ENCODE measurements around the gene DISP3. TPM values are rescaled to one million over a fixed set of nuclear protein-coding genes. Genes with fewer than 3 reads are reported as not detected.

The DISP3 gene, protein sequence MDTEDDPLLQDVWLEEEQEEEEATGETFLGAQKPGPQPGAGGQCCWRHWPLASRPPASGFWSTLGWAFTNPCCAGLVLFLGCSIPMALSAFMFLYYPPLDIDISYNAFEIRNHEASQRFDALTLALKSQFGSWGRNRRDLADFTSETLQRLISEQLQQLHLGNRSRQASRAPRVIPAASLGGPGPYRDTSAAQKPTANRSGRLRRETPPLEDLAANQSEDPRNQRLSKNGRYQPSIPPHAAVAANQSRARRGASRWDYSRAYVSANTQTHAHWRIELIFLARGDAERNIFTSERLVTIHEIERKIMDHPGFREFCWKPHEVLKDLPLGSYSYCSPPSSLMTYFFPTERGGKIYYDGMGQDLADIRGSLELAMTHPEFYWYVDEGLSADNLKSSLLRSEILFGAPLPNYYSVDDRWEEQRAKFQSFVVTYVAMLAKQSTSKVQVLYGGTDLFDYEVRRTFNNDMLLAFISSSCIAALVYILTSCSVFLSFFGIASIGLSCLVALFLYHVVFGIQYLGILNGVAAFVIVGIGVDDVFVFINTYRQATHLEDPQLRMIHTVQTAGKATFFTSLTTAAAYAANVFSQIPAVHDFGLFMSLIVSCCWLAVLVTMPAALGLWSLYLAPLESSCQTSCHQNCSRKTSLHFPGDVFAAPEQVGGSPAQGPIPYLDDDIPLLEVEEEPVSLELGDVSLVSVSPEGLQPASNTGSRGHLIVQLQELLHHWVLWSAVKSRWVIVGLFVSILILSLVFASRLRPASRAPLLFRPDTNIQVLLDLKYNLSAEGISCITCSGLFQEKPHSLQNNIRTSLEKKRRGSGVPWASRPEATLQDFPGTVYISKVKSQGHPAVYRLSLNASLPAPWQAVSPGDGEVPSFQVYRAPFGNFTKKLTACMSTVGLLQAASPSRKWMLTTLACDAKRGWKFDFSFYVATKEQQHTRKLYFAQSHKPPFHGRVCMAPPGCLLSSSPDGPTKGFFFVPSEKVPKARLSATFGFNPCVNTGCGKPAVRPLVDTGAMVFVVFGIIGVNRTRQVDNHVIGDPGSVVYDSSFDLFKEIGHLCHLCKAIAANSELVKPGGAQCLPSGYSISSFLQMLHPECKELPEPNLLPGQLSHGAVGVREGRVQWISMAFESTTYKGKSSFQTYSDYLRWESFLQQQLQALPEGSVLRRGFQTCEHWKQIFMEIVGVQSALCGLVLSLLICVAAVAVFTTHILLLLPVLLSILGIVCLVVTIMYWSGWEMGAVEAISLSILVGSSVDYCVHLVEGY (N-terminal part only)
- not detected in 2 replicates for total RNA-seq

DNA sequence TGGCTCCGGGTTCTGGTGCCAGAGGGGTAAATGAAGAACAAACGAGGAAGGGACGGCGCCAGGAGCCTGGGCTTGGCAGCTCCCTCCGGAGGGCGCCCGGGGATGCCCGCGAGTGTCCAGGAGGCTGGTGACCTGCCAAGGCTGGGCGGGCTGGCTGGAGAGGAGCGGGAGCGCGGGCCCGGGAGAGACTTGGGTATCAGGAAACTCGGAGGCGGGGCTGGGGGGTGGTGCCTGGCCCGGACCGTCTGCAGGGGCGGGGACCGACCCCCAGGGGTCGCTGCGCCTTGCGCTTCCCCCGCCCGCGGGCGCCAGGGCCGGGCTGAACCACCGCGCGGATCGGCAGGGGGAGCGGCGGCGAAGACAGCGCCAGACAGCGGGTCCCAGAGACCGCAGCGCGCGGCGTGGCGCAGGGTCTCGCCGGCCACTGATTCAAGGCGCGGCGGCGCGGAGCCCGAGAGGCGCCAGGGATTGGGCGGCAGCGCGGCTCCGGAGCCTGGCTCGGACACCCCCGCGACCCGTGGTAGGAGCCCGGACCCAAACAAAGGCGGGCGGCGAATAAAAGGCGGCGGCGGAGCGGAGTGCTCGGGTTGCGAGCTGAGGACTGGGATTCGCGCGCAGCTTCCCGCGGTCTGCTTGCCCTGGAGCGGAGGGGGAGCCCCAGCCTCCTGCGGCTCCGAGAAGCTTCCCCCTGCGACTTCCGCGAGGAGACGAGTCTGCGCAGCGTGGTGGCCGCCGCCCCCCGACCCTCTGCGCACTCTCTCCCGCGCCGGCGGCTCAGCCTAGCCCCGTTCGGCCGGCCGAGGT lies at the start of gene DISP3:
Gene DISP3 (plus strand): TSS at position 585 of the 804 bp plus-strand sequence. CDS start 21,838 bp downstream, outside the sequence.
- Histone ChIP-seq H3K27me3 (ENCODE audit: control insufficient read depth, insufficient read depth, low read length) (peaks cover 4% of the 10 kb centered on the region), H3K36me3 (ENCODE audit: control insufficient read depth, insufficient read depth, low read length) (no peaks in the 10 kb centered on the region), H3K4me3 (ENCODE audit: low read depth, low read length) (peak within 1 kb of the TSS; percentile 50)
- DNase-seq (ENCODE audit: low read depth) (peak; percentile 28), FAIRE-seq (no peak)
- TF ChIP-seq, protein P1, sequence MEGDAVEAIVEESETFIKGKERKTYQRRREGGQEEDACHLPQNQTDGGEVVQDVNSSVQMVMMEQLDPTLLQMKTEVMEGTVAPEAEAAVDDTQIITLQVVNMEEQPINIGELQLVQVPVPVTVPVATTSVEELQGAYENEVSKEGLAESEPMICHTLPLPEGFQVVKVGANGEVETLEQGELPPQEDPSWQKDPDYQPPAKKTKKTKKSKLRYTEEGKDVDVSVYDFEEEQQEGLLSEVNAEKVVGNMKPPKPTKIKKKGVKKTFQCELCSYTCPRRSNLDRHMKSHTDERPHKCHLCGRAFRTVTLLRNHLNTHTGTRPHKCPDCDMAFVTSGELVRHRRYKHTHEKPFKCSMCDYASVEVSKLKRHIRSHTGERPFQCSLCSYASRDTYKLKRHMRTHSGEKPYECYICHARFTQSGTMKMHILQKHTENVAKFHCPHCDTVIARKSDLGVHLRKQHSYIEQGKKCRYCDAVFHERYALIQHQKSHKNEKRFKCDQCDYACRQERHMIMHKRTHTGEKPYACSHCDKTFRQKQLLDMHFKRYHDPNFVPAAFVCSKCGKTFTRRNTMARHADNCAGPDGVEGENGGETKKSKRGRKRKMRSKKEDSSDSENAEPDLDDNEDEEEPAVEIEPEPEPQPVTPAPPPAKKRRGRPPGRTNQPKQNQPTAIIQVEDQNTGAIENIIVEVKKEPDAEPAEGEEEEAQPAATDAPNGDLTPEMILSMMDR (IDR thresholded peaks at IDR 0.05; ENCODE audit: insufficient read depth, low read length, severe bottlenecking): peak; percentile 68

DNA sequence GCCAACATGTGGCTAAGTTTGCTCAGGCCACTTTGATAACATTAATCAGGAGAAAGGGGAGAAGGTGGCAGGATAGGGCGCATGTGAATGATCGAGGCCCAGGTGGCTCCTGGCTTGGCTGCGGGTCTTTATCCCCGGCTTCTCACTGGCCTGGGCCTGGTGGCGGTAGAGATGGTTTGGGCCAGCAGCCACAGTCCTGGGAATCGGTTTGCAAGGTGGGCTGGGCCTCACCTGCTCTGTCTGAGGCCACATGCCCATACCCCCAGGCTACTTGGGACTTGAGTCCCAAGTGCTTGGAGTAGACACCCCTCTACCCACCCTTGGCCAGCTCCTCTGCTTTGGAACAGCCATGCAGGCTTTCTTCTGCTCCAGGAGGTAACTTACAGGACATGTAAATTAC lies 49.7 kb upstream of the DISP3 start:
- Histone ChIP-seq H3K27me3 (ENCODE audit: control insufficient read depth, insufficient read depth, low read length) (no peaks in the 10 kb centered on the region), H3K36me3 (ENCODE audit: control insufficient read depth, insufficient read depth, low read length) (no peaks in the 10 kb centered on the region), H3K4me3 (ENCODE audit: low read depth, low read length) (no peak overlapping the region)
- FAIRE-seq (no peak), DNase-seq (ENCODE audit: low read depth) (no peak)
- TF ChIP-seq, protein P1 (IDR thresholded peaks at IDR 0.05; ENCODE audit: insufficient read depth, low read length, severe bottlenecking): no peak

GRCh38 chr1:11429935-11430334 lies 49.0 kb upstream of the DISP3 start:
- TF ChIP-seq, protein P1 (IDR thresholded peaks at IDR 0.05; ENCODE audit: insufficient read depth, low read length, severe bottlenecking): no peak
- H3K36me3 ChIP-seq (ENCODE audit: control insufficient read depth, insufficient read depth, low read length): no peaks in the 10 kb centered on the region
- FAIRE-seq (no peak), DNase-seq (ENCODE audit: low read depth) (no peak)
- H3K4me3 ChIP-seq (ENCODE audit: low read depth, low read length): no peak overlapping the region
- H3K27me3 ChIP-seq (ENCODE audit: control insufficient read depth, insufficient read depth, low read length): no peaks in the 10 kb centered on the region

- FAIRE-seq: no peak
- no peaks in the 10 kb centered on the region for H3K36me3 ChIP-seq (ENCODE audit: control insufficient read depth, insufficient read depth, low read length)
- TF ChIP-seq, protein P1 (IDR thresholded peaks at IDR 0.05; ENCODE audit: insufficient read depth, low read length, severe bottlenecking): no peak
- no peaks in the 10 kb centered on the region for H3K27me3 ChIP-seq (ENCODE audit: control insufficient read depth, insufficient read depth, low read length)
- DNase-seq (ENCODE audit: low read depth): no peak
- no peak overlapping the region for H3K4me3 ChIP-seq (ENCODE audit: low read depth, low read length)
Observed at GRCh38 chr1:11431941-11432507, 46.9 kb upstream of the DISP3 start.

DNA sequence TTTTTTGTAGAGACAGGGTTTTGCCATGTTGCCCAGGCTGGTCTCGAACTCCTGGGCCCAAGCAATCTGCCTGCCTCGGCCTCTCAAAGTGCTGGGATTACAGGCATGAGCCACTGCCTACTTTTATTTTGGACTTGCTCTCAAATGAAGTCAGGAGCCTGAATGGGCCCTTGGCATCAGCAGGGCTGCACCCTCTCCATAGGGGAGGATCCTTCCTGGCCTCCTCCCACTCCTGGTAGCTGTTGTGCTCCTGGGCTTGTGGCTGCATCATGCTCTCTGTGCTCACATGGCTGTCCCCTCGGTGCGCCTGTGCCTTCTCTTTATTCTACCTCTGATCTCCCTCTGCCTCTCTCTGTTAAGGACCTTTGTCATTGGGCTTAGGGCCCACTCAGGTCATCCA lies 46.4 kb upstream of the DISP3 start:
- FAIRE-seq (no peak), DNase-seq (ENCODE audit: low read depth) (no peak)
- TF ChIP-seq, protein P1 (IDR thresholded peaks at IDR 0.05; ENCODE audit: insufficient read depth, low read length, severe bottlenecking): no peak
- Histone ChIP-seq H3K27me3 (ENCODE audit: control insufficient read depth, insufficient read depth, low read length) (no peaks in the 10 kb centered on the region), H3K4me3 (ENCODE audit: low read depth, low read length) (no peak overlapping the region), H3K36me3 (ENCODE audit: control insufficient read depth, insufficient read depth, low read length) (no peaks in the 10 kb centered on the region)

Measured in bronchial epithelial cell (primary cell).